HG02885 (cell line): ENCODE results near the gene PCP4.

Experiments used
- ATAC-seq: cut with Tn5 transposase; IDR thresholded peaks from one replicate; pipeline ENCODE4 v1.9.1; 2021; ENCODE audit warnings: mild to moderate bottlenecking; ENCODE audit not compliant: unreplicated experiment, poor library complexity

Gene PCP4

GRCh38 chr21:39968010-39968409, 100.8 kb downstream of the PCP4 start:
- ATAC-seq, result no peak

DNA sequence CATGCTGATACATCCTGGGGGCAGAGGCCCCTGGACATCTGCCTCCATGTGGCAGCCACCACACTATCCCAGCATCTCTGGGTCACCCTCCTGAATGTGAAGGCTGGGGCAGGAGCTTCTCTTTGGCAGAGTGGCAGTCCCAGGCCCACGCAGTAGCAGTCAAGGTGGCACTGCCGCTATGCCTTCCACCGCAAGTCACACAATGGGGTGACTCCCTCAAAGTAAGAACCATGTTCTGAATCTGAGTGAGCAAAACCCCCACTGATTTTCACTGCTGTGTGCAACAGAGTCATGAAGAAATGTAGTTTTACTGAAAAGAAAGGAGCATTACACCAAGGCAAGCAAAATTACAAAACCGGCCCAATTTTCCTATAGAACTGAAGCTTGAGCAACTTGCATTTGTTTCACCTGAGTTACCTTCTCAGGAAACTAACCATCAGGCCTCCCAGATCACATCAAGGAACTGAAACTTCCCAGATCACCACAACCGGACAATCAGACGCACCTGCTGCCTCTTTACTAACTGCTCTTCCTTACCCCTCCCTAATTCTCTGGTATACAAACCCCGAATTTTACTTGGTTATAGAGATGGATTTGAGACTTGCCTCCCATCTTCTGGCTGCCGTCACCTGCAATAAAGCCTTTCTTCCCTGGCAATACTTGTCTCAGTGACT, 102.6 kb downstream of the PCP4 start:
- ATAC-seq, result no peak

GRCh38 chr21:39971956-39972355, 104.7 kb downstream of the PCP4 start:
- ATAC-seq, result no peak

DNA sequence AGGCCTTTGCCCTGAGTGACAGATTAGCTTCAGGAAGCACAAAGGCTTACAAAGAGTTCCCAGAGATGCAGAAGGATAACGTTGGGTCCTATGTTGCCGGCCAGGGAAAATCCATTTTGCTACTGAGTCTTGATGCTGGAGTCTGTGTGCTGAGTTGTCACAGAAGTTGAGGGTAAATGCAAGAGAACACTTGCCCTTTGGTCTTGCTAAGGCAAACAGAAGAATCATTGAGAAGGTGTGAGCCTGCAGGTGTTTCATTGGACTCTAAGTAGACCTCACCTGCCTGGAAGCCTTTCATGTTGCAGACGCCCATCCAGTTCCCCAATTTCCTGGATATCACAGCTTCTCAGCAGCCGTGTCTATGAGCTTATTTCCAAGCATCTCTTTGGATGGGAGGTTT, 105.2 kb downstream of the PCP4 start:
- ATAC-seq, result no peak

GRCh38 chr21:39972976-39973770, 105.9 kb downstream of the PCP4 start:
- ATAC-seq, result no peak

DNA sequence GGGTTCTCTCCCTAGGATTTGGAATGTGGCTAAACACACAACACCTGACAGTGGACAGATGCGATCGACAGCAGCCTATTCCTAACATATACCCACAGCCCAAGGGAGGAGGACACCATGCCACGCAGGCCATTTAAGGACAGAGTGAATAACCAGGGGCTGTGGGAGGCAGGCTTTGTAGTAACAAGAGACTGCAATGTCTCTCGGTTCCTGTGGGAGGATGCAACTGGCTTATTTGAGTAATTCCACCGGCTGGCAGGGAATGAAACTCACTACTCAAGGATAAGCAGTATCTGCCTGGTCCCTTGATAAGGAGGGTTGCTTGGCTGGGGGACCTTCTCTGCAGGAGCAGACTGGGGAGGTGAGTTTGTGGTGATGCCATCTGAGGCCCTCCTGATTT, 109.6 kb downstream of the PCP4 start:
- no peak for ATAC-seq
